ENCODE measurements around the gene LRRC3.
"Not testable (repeated sequence)": the region's sequence is repeated elsewhere in the genome, so short reads cannot be mapped to it uniquely, and the experiment has no call there.

The LRRC3 gene

DNA sequence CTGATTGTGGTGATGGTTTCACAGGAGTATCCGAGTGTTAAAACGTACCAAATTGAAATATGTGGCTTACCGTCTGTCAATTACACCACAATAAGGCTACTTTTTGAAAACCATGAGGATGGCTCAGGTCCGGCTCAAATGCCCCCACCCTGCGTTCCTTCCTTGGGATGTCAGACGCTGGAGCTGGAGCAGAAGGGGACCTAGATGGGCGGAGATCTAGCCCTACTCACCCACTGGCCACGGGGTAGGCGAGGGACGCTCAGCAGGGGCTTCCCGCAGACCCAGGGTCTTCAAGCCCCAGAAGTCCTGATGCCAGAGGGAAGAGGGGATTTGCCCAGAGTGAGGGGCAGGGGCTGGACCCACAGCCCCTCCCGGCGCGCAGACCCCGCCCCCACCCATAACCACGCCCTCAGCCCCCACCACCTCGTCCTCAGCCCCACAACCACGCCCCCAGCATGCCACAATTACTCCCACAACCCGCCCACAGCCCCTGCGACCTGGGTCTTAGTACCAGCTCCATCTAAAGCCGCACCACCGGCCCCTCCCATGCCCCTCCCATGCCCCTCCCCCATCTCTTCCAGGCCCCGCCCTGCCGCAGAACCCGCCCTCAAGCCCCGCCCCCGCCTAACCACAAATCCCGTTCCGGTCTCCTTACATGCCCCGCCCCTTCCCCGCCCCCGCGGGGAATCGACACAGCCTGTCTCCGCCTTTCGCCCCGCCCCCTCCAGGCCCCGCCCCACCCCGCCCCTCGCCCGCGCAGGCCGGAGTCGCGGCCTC, at the start of gene LRRC3:
LRRC3 (plus strand) TSS at position 764 of the 777 bp plus-strand sequence. CDS start 1,135 bp downstream, outside the sequence.
- DNase-seq: no peak

DNA sequence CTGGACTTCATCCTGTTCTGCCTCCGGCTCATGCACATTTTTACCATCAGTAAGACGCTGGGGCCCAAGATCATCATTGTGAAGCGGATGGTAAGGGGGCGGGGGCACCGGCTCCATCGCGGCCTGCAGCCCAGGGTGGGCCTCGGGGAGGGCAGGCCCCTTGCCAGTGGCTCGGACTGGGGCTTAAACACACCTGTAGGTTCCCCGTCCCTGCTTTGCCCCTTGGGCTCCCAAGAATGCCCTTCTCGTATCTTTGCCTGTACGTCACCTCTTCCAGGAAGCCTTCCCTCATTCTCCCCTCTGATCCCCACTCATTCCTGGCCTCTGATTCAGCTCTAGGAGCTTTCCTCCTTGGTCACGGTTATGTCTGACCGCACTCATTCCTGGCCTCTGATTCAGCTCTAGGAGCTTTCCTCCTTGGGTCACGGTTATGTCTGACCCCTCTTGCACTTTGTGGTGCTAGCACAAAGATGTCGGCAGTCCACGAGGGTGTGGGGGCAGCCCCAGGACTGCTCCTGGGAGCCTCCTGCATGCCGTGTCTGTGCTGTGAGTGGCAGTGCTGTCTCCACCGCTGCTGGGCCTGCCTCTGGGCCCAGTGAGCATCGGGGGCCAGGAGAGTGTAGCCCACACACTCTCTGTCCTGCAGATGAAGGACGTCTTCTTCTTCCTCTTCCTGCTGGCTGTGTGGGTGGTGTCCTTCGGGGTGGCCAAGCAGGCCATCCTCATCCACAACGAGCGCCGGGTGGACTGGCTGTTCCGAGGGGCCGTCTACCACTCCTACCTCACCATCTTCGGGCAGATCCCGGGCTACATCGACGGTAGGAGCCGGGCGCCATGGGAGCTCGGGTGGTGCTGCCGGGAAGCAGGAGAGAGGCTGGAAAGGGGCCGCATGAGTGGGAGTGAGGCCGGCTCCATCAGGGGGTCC, 49.1 kb upstream of the LRRC3 start:
- DNase-seq: no peak

DNA sequence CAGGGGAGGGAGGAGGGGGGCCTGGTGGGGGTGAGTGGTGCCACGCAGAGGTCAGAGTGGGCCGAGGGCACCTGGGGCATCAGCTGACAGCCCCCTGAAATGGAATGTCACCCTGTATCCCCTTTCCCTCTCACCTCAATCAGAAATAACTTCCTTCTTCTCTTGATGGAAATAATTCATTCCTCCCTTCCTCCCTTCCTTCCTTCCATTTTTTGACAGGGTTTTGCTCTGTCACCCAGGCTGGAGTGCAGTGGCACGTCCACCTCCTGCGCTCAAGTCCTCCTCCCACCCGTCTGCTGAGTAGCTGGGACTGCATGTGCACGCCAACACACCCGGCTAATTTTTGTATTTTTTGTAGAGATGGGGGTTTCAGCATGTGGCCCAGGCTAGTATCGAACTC, 48.4 kb upstream of the LRRC3 start:
- no peak for DNase-seq

DNA sequence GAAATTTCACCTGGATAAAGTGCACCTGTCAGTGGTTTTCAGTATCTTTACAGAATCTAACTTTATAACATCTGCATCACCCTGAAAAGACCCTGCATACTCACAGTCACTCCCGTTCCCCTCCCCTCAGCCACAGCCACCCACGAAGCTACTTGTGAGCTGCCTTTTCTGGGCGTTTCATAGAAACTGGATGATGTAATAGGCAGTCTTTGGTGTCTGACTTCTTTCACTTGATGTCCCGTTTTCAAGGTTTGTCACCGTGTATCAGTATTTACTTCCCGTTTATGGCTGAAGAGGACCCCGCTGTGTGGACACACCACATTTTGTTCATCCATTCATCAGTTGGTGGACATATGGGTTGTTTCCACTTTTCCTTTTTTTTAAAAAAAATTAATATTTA, 47.8 kb upstream of the LRRC3 start:
- DNase-seq: no peak

DNA sequence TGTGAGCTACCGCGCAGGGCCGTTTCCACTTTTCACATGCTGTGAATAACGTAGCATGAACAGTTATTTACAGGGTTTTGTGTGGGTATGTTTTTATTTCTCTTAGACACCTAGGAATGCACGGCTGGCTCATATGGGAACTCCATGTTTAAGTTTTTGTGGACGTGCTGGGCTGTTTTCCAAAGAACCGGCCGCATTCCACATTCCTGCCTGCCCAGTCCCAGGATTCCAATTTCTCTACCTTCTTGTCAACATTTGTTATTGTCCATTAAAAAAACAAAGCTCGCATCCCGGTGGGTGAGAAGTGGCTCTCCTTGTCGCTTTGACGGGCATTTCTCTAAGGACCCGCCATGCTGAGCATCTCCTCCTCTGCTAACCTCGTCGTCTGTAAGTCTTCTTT, 47.1 kb upstream of the LRRC3 start:
- DNase-seq: no peak

- no peak for DNase-seq
Measured at GRCh38 chr21:44413566-44414290, 41.6 kb upstream of the LRRC3 start.

GRCh38 chr21:44414291-44415072, 40.8 kb upstream of the LRRC3 start:
- DNase-seq: no peak

- no peak for DNase-seq
Measured at GRCh38 chr21:44415073-44416025, 40.0 kb upstream of the LRRC3 start.

GRCh38 chr21:44416193-44416592, 39.1 kb upstream of the LRRC3 start:
- no peak for DNase-seq

GRCh38 chr21:44417621-44418107, 37.6 kb upstream of the LRRC3 start:
- not testable (repeated sequence) for DNase-seq

- DNase-seq: no peak
Measured at GRCh38 chr21:44418108-44418875, 37.0 kb upstream of the LRRC3 start.

DNA sequence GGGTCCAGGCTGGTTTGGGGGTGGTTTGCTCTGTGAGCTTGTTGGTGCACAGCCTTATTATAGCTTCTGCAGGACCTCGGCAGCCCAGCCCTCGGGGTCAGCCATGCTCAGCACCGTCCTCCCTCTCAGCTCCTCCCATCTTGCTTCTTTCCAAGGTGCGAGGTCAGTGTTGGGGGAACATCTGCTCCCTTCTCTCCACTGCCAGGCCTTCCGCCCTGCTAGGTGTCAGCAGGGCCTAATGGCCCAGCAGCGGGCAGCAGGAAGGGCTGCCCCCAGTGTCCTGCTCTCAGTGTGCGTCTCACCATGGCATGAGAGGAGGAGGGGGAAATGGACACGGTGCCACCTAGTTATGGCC, 36.5 kb upstream of the LRRC3 start:
- no peak for DNase-seq

DNA sequence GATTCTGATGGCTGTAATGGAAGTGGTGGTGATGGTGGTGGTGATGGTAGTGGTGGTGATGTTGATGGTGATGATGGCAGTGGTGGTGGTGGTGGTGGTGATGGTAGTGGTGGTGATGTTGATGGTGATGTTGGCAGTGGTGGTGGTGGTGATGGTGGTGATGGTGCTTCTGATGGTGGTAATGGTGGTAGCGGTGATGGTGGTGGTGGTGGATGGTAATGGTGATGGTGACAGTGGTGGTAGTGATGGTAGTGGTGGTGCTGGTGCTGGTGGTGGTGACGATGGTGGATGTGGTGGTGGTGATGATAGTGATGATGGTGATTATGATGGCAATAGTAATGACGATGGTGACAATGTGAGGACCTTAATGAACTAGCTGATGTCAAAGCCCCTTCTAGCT, 35.6 kb upstream of the LRRC3 start:
- no peak for DNase-seq

GRCh38 chr21:44420416-44421205, 34.7 kb upstream of the LRRC3 start:
- no peak for DNase-seq

DNA sequence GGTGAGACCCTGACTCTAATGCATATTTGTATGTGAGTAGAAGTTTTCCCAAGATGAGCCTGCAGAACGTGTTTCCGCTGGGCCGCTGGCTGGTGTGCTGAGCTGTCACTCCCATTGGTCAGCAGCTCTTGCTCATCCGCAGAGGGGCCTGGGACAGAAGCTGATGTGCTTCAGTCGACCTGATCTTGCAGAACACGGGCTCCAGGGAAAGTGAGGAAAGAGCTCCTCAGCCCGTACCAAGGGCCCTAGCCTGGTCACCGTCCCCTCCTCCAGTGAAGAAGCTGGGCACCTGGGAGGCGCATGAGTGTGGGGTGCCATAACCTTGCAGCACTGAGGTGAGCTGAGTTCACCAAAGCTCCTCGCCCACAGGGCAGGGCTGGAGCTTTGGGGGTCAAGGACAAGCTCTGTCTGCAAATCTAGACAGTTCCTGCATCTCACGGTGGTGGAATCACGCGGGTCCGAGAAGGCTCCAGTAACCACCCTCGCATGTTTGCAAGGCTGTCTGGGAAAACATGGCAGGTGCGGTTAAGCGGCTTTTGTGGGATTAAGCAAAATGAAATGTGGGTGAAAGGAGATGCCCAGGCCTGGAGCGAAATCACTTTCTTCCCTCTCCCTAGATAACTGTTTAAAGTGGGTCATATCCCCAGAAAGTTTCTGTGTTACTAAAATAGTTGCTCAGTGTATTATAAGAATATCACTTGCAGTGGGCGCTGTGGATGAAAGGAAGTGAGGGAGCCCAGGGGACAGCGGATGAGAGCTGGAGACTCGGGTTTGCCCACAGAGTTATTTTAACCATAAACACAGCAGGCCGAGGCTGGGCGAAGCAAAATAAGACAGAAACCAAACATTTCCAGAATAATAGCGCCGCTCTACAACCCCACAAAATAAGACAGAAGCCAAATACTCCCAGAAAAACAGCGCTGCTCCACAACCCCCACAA, 33.1 kb upstream of the LRRC3 start:
- no peak for DNase-seq

GRCh38 chr21:44423312-44423821, 31.9 kb upstream of the LRRC3 start:
- DNase-seq: no peak

DNA sequence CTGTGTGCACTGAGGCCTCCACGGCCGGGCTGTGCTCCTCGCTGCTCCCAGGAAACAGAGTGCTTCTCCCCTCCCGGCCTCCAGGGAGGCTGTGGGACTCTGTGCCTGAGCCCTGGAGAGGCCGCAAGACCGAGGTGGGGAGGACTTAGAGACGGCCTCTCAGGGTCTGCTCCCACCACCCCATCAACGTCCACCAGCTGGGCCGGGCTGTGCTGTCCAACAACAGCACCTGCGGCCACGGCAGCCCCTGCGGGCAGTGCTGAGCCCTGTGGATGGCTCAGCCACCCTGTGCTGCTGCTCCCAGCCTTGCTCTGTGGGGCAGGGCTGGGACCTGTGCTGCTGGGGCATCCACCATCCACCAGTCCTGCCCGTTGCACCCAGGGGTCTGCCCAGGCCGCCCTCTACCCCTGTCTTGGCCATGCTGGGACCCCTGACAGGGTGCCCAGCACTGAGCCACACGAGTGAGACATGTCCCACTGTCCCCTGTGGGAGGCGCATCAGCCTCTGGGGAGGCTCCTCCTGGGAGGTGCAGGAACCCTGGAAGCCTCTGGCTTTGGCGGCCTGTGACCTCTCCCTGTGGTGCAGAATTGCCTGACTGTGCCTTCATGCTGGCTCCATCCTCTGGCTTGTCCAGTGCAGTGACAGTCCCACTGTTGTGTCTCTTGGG, 31.2 kb upstream of the LRRC3 start:
- DNase-seq: no peak
